ENCODE data around the gene RALGDS.
A peak's percentile ranks its signal among the peaks of the same experiment; 100 is the strongest.

RALGDS gene

DNA sequence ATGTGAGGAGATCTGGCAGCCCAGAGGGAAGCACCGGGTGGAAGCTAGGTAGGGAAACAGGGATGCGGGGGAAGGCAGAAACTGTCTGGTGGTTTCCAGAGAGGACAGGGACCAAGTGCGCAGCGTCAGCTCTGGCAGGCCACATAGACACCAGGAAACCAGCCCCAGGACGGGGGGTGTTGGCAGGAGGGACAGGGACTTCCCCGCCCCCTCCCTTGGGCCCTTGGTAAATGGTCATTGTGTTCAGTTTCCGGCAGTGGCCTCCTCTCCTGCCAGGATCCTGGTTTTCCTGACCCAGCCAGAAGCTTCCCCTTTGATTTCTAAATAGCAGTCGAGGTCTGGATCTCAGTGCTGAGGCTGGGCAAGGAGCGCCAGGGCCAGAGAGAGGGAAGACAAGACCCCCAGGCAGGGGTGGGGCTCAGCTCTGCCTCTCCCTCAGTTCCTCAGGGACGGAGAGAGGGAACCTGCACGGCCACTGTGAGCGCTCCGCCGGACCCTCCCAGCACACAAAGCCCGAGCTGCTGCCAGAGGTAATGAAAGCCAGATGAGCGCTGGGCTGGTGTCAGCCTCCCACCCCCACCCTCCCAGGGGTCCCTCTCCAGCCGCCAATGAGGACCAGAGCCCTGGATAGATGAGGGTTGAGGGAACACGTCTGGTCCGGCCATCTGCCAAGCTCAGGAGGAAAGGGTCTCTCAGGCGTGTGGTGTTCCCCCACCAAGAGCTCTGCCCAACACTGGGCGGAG lies 1.8 kb downstream of the RALGDS start:
- DNase-seq (ENCODE audit: low read depth in 2 of 2): no peak

DNA sequence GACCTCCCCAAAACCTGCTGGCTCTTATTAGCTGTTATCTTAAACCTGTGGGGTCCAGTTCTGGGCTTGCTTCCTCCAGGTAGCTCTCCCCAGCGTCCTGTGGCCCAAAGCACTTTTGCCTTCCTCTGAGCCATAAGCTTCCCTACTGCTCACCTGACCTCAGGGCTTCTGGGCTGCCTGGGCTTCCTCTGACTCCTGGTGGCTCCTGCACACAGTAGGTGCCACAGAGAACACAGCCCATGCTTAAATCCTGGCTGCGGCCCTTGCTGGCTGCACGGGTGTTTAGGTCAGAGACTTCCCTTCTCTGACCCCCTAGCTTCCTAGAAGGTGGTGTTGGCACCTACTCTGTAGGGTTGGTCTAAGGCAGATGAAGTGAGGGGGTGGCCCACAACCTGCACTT lies 2.5 kb downstream of the RALGDS start:
- DNase-seq (ENCODE audit: low read depth in 2 of 2): no peak

DNA sequence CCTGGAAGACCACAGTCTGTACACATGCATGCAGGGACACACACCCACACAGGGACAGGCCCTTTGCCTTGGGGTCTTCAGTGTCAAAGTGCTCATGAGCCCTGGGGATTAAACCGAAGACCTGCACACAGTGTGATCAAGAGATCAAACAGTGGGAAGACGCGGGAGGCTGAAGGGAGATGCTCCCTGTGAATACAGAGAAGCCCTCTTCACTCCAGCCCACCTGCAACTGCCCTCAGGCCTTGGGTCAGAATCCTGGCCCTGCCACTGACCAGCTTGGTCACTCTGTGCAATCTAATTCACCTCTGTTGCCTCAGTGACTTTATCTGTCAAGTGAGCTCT lies 2.9 kb downstream of the RALGDS start:
- no peak for DNase-seq (ENCODE audit: low read depth in 2 of 2)

DNA sequence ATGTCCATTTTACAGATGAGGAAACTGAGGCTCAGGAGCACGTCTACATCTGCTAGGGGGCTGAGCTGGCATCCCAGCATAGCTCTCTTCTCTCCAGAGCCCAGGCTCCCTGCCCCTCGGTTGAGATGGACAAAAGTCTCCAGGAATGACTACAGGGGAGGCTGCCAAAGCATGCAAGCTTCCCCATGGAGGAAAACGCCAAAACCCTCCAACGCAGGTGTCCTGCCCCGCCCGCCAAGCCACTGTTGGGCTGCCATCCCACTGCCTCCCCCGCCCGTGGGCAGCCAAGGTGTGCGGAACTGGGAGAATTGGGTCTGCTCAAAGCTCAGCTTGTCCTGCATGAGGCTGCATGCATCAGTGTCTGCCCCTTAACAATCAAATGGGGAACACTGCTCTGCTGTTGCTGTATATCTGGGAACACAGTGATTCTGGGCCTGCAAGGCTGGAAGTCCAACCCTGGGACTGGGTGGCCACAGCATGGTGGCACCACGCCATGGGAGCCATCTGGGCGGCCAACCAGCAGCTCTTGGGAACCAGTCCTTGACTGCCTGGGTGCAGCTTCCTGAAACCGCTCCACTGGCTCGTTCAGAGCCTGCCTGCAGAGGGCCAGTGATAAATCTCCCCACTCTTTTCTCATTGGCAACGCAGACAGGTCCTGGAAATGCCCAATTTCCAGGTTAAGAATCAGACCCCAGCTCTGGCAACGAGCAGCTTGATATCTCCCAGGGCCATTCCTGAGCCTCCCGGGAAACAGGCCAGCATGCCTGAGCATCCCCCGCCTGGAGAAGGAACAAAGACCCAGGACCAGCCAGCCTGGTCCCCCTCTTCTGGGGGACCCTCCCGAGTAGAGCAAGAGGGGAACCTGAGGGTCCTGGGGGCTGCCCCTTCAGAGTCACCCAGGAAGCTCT lies 3.5 kb downstream of the RALGDS start:
- no peak for DNase-seq (ENCODE audit: low read depth in 2 of 2)

DNA sequence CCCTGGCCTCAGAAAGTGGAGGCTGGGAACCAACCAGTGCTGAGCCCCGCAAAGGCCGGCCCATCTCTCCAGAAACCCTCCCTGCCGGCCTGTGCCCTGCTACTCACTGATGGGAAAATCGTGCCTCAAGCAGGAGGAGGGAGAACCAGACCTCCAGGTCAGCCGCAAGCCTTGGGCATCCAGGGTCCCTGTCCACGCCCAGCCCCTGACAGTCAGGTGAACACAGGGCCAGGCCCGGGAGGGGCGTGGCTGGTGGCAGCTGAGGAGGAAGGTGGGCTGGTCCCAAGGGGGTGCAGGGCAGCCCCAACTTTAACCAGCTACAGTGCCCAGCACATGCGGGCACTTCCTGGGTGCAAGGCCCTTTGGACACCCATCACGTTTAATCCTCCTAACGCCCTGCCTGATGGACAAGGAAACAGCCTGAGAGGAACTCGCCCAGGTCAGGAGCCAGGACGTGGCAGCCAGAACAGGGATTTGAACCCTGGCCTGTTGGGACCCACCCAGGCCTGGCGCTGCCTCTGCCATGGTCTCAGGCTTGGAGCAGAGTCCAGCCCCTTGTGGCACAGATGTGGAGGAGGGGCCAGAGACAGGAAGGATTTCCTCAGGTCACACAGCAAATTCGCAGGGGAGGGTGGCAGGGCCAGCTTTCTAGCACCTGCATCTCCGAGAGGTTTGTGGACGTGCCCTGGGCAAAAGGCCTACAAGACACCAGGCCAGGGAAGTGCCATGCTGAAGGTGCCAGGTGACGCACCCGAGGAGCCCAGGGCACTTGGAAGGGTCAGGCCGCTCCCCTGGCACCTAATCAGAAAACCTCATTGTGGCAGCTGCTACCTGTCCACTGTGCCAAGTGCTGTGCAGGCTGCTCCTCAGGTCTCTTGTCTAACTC lies 4.5 kb downstream of the RALGDS start:
- DNase-seq (ENCODE audit: low read depth in 2 of 2): no peak

DNA sequence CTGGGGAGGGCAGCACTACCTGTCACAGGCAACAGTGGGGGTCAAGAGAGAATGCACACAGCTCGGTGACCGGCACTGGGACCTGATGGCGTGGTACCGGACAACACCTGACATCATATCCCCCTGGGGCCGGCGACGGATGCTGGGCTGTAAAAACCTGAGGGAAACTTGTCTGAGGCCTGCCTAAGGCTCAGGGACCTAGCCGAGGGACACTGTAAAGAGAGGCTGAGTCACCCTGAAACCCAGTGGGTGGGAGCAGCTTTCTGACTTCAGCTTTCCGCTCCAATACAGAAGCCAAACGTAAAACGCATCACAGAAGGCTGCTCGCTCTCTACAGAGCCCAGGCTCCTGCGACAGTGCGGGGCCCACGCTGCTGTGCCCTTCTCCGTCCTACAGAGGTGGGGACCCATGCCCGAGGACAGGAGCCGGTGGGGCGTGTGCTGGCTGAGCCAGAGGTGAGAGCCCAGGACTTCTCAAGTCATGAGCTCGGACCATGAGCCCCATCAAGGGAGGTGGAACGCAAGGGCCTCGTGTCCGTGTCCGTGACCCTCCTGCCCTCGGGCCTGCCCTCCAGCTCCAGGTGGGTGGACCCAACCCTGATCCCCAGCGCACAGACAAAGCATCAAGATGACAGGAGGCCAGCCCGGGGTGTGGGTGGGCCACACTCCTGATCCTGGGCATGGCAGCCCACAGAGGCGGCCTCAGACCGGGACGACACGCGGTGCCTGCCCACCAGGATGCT lies 5.3 kb downstream of the RALGDS start:
- peak in 1 of 2 donors; percentile 46 for DNase-seq (ENCODE audit: low read depth in 2 of 2)

DNA sequence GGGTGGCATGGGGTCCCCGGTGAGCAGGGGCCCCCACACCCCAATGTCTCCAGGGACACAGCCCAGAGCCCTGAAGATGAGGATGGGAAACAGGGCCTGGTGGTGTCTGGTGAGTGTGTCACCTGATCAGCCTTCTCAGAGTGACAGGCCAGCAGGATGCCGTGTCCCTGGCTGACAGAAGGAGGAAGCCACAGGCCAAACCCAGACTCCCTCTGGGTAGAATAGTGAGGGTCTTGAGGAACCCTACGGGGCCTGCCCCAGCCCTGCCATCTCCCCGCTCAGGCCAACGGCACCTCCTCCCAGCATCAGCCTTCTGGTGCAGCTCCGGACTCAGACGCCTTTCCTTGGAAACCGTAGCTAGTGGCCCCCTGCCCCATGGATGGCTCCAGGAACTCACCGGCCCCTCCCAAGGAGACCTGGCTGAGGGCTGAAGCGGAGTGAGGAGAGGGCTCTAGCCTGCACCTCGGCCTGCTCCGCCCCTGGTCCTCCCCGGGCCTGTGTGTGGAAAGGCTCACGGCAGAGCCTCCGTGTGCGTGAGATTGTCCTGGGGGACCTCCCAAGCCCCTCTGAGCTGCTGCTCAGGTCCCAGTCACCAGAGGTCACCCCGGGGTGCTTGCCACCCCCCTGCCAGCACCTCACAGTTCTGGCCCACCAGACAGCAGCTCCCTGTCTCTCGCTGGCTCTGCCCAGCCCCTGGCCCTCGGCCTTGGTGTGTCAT lies 6.0 kb downstream of the RALGDS start:
- DNase-seq (ENCODE audit: low read depth in 2 of 2): no peak

DNA sequence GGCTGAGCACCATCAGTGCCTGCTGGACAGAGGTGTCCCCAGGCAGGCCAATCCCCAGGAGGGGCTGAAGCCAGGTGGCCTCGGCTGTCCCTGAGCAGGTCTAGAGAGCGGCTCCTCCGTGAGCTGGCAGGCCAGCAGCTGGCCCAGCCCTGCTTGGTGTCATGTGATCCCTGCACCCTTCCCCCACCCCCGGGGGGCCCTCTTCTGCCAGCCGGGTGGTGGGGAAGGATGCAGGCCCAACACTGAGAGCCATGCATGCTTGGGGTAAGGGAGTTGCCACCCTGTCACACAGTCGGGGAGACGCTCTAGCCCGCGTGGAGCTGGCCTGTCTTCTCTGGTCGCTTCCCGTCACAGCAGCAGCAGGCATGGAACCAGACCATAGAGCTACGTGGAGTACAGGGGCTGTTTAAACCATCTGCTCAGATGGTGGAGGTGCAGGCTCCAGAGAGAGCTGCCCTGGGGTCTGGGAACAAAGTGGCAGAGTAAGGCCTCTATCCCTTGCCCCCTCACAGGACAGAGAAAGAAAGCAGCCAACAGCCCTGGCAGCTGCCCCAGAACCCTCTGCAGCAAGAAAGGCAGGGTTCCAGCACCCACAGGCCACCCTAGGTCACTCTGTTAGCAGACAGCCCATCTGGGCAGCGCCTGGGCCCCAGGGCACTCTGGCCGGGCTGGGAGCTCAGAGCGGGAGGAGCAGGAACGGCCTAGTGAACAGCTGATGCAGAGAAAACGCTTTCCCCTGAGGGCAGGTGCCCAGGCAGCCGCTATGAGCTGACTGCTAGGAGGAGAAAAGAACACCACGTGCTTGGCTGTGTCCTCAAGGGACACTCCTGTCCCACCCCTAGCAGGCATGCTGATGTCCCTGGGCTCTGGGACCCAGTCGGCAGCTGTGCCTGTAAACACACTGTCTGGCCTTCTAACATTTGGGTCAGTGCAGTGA lies 6.8 kb downstream of the RALGDS start:
- no peak for DNase-seq (ENCODE audit: low read depth in 2 of 2)

DNA sequence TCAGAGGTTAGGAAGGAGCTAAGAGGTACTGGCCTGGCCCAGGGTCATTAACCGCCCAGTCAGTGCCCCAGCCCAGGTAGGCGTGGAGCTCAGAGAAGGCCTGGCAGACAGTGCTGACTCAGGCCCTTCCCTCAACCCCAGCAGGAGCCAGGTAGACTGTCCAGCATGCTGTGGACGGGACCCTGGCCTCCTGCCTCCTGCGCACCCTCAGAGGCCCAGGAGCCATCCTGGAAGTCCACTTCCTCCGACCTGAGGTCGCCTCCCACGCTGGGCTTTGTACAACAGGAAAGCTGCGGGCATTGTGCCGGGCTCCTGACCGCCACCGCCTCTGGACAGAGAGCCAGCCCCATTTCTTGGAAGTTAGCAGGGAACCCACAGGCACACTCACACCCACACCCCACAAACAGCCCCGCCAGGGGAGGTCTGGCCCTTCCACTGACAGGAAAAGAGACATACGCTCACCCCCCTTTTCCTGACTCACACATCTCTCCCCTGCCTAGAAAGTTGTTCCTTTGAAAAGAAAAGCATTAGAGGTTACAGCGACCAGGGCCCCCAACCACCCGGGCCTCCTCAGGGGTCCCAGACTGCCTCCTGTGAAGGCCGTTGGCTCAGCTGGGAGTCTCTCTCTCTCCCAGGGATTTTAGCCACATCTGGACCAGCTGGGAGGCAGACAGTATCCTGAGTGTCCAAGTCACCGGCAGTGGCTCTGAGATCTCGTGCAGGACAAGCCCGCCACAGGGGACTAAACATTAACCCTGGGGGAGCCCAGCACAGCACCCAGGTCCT lies 7.7 kb downstream of the RALGDS start:
- no peak for DNase-seq (ENCODE audit: low read depth in 2 of 2)

DNA sequence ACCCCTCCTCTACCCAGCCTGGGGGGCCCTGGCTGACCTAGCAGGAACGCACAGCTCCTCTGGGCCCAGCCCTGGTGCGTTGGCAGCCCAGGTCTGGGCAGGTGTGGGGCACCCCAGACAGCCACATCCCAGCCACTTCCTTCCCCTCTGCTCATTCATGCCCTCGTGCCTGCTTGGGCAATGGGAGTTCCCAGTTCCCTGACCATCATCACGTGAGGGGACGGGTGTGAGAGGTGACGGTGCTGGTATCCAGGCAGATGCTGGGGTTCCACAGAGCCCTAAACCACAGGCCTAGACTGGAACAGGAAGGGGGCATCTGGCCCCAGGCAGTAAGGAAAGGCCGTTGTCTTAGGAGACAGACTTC lies 8.4 kb downstream of the RALGDS start:
- DNase-seq (ENCODE audit: low read depth in 2 of 2): no peak

DNA sequence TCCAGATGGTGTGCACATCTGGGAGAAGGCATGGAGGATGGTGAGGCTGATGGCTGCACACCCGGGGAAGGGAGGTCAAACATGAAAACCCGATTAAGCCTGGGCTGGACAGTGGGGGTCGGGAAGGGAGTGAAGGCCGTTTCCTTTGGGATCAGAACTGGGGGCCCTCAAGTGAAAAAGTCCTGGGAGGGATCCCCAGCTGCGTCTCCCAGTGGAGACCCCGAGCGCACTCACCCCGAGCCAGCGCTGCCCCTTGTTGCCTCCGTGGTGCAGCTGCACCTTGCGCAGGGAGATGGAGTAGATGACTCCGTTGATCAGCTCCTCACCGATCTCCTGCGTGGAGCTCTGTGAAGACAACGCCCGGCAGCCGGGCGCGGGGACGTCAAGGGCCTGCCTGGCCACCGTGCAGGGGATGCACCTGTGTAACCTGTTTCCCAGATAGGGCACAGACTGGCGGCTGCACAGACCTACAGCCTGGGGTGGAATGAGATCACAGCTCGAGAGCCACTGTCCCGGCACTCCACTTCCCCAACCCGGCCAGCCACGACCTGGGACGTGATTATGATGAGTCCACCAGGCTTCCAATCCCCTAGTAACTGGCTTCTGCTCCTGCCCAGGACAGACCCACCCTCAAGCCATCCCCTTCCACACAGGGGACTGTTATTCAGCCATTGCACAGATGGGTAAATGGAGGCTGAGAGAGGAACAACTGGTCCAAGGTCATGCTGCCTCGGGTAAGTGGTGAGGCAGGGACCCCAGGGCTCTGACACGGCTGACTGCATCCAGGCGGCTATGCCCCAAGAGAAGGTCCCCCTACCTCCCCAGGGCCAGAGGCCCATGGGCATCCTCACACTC lies 9.0 kb downstream of the RALGDS start:
- no peak for DNase-seq (ENCODE audit: low read depth in 2 of 2)

DNA sequence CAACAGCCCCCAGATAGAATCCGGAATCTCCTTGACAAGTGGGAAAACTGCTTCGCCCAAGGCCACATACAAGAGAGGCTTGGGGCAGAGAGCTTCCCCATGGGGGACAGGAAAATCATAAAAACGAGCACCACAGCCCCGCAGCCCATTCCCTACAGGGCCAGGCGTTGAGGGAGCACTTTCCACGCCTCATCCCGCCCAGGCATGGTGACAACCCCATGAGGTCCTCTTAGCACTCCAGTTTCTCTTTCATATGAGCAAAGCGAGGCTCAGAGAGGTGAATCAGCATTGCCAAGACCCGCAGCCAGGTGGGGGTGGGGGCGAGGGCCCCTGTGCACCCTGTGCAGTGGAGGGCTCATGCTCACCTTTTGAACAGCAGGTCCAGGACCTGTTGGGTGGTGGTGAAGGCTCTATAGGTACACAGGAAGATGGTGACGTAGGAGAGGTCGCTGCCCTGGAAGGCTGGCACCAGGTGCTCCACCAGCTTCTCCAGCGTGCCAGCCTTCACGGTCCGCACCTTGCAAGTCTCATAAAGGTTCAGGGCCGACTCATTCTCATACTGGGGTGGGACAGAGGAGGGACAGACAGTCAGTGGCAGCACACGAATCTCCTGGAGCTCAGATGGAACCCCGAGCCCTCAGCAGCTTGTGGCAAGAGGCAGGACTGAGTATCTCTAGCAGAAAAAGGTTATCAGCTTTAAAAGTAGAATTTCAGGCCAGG lies 10.9 kb downstream of the RALGDS start:
- no peak for DNase-seq (ENCODE audit: low read depth in 2 of 2)

DNA sequence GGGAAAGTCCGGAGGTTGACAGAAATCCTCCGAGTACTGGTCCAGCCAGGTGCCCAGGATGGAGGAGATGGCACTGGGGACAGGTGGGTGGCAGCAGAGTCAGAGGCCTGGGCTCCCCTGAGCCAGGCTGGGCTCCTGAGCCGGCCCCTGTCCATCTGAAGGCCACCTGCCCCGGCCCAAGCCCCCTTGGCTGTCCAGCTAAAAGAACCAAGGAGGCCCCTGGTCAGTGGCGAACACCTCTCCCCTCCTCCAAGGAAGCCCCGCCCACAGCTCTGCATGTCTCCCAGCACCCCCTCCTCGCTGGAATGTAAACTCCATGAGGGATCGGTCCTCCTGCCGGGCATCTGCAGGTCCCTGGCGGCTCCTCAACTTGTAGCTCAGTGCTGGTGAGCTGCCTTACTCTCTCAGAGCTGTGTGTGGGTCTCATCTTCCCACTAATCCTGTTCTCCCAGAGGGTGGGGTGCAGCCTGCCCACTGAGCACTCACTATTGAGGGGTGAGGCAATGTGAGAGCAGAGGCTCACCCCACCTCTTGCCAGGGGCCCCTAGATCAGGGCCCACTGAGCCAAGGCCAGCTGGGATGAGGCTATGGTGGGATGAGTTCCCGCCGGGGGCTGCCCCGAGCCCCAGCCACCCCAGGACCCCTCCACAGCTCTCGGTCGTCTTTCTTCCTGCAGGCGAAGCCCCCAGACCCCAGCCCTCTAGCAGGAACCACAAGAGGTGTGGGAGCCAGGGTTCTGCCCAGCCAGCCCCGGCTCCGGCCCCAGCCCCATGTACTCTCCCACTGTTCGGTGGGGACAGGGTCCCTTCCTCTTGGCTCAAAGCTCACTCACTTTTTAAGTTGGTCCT lies 12.0 kb downstream of the RALGDS start:
- DNase-seq (ENCODE audit: low read depth in 2 of 2): no peak

DNA sequence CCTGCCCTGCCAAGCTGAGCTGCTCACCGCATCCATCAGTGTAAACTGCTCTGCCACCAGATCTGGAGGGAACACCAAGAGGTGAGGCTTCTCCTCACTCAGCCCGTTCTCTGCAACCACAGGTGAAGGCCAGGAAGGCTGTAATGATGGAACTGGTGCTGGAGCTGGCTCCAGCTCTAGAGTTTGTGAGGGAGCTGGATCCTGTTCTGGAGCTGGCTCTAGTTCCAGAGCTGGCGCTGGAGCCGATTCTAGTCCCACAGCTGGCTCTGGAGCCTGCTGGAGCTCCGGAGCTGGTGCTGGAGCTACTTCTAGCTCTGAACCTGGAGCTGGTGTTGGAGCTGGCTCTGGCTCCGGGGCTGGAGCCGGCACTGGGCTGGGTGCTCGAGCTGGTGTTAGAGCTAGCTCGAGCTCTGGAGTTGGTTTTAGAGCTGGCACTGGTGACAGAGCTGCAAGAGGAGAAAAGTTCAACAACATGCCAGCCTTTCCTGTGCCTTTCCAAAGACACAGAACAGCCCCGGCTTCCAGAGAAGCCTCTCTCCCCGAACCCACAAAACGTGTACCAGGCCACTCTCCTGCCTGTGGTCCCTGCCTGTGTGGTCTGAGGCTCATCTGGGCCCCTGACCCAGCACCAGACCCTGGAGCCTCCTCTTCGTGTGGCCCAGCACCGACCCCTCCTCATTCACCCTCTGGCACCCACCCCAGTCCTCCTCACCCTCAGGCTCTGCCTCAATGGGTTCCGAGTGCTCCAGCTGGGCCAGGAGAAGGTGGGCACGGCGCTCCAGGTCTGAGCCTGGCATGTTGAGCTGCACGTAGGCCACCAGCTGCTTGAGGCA lies 12.9 kb downstream of the RALGDS start:
- no peak for DNase-seq (ENCODE audit: low read depth in 2 of 2)

DNA sequence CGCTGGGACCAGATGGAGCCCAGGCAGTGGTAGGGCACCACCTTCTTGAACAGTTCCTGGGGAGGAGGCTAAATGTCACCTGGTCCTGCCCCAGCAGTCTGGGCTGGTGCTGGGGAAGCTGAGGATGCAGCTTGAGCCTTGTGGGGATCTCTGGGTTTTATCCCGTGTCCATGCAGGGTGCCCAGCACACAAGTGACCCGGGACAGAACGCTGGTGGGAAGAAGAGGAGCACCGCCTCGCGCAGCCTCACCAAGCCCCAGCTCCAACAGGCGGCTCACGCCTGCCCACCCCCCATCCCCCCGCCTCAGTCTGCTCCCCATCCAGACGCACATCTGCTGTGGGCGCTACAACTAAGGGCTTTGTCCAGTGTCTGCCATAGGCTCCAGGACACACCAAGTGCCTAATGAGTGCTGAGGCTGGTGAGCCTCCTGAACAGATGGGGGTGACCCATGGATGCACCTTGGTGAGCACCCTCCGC lies 13.8 kb downstream of the RALGDS start:
- DNase-seq (ENCODE audit: low read depth in 2 of 2): no peak

All from stimulated activated CD8-positive, alpha-beta memory T cell treated with anti-CD3 and anti-CD28 coated beads, Interleukin-15, amount 100 ng/mL, for 4 hours (primary cell).